Prostate gland (tissue), 2 donors: ENCODE data around the gene SPTBN1.

Source experiments
- CTCF ChIP-seq, 4 experiments: fragments of 200-600 bp in 2 of 4; fragments of 450-650 bp in 2 of 4; sonication (generic) in 2 of 4; IDR thresholded peaks; 1 replicate in 3 of 4; 2 replicates in 1 of 4; pipeline ENCODE4 v1.5.1; 2016 to 2019; ENCODE audit warnings: antibody characterized with exemption in 4 of 4, mild to moderate bottlenecking in 2 of 4, moderate library complexity in 2 of 4
- POLR2A ChIP-seq: fragments of 450-650 bp; IDR thresholded peaks from one replicate; pipeline ENCODE4 v1.6.1; 2016; ENCODE audit warnings: antibody characterized with exemption, mild to moderate bottlenecking

GRCh38 chr2:54589038-54589339 lies 132.9 kb downstream of the SPTBN1 start:
- TF ChIP-seq CTCF (IDR thresholded peaks at IDR 0.05) (no peak), POLR2A (no peak)
